GM15510 (cell line): ENCODE measurements around the gene PRPH2.

Source experiments
- POLR2A ChIP-seq: IDR thresholded peaks from 3 replicates; pipeline ENCODE4 v1.6.1; 2011; ENCODE audit warnings: borderline replicate concordance; ENCODE audit not compliant: insufficient read length; ENCODE audit errors: extremely low read depth

Gene PRPH2

DNA sequence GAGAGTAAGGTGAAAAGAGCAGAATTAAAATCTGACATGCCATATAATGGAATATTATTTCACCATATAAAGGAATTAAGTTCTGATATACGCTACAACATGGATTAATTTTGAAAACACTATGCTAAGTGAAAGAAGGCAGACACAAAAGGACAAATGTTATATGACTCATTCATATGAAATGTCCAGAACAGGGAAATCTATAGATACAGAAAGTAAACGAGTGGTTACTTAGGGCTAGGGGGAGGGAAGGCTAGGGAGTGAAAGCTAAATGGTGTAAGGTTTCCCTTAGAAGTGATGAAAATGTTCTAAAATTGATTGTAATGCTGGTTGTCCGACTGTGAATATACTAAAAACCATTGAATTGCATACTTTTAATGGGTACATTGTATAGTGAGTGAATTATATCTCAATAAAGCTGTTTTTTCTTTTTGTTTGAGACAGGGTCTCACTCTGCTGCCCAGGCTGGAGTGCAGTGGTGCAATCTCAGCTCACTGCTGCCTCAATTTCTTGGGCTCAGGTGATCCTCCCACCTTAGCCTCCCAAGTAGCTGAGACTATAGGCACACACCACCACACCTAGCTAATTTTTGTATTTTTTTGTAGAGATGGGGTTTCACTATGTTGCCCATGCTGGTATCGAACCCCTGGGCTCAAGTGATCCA lies 8.2 kb downstream of the PRPH2 start:
- no peak for TF ChIP-seq POLR2A

DNA sequence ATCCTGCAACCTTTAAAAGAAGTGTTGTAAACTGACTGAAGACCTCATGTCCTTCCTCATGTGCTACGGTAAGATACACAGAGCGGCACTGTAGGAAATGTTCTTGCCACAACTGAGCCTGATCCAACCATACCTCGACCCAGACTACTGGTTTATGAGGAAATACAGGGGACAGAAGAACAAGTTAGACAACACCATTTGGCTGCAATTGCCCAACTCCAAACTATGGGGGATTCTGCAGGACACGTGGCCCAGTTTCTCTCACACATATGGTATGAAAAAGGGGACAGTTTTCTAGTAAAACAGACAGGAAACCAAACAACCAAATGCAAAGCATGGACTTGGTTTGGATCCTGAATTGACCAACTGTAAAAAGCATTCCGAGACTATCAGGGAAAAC lies 10.5 kb downstream of the PRPH2 start:
- TF ChIP-seq POLR2A: no peak

DNA sequence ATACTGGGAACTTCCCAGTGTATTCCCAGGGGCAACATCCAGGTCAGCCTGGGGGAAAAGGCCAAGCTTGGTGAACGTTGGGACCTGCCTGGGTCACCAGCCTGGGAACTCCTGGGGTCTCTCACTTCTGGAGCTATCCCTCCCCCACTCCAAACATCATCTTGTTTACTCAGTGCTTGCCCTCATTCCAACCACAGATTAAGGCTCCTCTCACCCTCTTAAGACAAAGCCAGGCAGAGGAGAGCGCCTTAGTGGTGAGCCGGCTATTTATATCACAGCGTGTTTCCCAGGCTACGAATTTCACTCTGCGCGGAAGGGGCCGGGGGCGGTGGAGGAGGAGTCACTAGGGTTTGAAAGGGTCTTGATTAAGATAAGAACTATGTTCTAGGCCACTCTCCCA lies 12.1 kb downstream of the PRPH2 start:
- TF ChIP-seq POLR2A: no peak

DNA sequence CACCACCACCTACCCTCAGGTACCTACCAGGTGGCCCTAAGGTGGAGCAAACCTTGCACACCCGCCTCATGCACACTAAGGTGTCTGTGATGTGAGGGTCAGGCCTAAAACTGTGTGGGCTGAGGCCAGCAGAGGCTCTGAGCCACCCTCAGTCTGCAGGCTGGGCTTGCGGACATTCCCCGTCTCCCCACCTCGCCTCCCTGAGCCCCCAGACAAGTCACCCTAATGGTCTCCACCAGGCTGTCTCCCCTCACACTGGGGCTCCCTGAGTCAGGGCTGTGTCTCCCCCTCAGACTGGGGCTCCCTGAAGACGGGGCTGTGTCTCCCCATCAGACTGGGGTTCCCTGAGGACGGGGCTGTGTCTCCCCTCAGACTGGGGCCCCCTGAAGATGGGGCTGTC lies 12.5 kb downstream of the PRPH2 start:
- no peak for TF ChIP-seq POLR2A

DNA sequence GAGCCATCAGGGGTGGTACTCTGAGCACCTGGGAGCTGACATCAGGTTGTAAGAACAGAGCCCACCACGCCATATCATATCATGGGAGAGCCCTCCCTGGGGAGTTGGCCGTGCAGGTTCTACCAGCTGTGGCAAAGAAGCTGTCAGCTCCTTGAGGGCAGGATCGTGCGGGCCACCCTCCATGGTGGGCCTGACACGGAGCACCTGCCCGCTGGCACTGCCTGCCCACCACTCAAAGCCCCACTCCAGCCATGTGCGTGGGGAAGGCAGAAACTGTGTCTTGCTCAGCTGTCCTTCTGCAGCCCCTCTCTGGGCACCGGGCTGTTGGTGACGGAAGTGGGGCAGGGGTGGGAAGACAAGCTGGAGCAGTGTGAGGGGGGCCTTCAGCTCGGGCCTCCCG lies 14.3 kb downstream of the PRPH2 start:
- TF ChIP-seq POLR2A: no peak

DNA sequence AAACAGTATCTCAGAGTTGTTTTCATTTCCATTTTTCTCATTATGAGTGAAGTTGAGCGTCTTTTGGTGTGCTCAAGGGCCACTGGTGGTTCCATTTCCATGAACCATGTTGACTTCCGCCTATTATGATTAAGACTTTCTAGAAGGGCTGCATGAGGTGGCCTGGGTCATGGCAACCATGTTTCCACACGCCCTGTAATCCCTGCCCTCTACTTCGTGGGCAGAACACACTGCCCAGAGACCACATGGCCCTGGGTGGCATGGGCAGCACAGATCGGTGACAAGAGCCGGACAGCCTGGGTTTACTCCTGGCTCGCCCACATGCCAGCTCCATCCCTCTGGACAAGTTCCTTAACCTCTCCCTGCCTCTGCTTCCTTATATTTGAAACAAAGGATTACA lies 14.8 kb downstream of the PRPH2 start:
- no peak for TF ChIP-seq POLR2A

DNA sequence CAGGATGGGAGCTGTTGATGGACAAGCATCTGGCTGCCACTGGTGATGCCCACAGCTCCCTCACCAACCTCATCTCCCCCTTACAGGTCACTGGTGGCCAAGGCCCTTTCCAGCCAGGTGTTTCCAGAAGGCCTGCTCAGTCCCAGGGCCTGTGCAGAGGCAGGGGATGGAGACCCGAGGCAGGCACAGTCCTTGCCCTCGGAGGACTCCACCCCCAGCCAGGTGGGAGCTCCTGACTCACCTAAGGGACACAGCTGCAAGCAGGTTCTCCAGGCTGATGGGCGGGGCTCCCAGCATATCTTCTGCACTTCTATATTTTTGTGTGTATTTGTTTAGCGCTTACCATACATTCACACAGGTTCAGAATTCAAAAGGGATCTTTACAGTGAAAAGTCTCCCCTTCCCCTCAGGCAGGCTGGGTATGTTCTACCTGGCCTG lies 17.4 kb downstream of the PRPH2 start:
- TF ChIP-seq POLR2A: no peak

DNA sequence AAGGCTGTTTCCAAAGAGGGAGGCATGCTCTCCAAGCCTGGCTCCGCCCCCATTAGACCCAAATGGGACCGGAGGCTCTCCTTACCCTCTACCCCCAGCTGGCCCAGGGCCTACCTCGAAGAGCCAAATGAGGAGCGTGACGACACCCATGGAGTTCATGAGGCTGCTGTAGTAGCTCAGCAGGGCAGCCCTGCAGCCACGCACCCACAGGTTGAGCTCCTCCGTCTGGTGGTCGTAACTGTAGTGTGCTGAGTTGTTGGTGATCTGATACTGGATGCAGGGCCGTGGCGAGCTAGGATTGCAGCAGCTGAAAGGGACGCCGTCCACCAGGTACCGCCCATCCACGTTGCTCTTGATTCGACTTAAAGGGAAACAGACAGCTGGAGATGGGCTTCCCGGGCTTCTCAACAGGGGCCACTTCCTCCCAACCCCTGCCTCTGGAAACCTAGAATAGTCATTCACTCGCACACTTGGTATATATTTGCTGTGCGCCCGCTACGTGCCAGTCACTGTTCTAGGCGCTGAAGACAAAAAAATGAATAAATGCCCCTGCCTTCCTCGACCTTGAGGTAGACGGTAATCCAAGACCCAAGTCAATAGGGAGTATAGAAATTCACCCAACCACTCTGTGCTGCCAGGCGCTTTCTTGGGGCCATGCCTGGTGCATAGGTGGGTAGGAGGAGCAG lies 18.0 kb downstream of the PRPH2 start:
- no peak for TF ChIP-seq POLR2A

DNA sequence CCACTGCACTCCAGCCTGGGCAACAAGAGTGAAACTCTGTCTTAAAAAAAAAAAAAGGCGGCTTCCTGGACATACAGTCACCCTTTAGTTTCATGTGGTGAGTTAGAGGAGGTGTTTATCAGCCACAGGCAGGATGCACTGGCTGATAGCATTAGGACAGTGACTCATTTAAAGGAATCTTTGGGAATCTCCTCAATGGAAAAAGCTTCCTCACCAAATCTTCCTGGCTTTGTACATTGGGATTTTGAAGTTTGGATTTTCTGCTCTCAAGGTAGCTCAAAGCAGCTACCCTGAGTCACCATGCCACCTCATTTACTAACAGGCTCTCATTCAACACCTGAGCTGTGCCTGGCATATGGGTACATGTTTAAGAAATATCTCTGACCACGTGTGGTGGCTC lies 20.2 kb downstream of the PRPH2 start:
- TF ChIP-seq POLR2A: no peak

DNA sequence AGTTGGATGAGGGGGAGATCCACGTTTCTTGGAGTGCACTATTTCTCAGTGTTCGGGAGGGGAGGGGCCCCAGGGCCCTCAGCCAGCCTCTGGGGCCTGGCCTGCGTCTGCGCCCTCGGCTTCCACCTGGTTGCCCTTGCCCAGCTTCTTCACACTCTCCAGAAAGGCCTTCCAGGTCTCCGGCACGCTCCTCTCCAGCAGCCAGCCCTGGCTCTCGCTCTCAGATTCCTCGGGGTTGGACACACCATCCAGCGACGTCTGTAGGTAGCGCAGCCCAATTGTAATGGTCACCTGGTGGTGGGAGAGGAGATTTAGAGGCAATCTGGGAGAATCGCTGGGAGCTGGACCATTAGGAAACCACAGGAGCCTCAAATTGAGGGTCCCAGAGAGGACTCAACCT lies 24.2 kb downstream of the PRPH2 start:
- TF ChIP-seq POLR2A: no peak

DNA sequence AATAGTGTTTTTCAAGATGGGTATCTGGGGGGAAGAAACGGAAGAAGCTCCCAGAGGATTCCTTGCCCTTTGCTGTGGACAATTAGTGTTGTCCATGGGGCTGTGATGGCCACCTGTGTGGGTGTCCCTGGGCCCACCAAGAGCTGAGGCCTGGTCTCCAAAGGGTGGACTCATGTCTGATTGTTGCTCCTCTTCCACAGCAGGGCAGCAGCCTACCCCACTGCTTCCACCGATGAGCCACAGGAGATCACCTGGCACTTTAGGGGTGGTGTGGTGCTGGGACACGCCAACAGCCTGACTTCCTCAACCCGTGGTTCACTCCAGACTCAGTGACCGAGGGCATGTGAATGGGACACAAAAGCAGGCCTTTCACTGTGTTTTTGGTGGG lies 25.1 kb downstream of the PRPH2 start:
- no peak for TF ChIP-seq POLR2A

DNA sequence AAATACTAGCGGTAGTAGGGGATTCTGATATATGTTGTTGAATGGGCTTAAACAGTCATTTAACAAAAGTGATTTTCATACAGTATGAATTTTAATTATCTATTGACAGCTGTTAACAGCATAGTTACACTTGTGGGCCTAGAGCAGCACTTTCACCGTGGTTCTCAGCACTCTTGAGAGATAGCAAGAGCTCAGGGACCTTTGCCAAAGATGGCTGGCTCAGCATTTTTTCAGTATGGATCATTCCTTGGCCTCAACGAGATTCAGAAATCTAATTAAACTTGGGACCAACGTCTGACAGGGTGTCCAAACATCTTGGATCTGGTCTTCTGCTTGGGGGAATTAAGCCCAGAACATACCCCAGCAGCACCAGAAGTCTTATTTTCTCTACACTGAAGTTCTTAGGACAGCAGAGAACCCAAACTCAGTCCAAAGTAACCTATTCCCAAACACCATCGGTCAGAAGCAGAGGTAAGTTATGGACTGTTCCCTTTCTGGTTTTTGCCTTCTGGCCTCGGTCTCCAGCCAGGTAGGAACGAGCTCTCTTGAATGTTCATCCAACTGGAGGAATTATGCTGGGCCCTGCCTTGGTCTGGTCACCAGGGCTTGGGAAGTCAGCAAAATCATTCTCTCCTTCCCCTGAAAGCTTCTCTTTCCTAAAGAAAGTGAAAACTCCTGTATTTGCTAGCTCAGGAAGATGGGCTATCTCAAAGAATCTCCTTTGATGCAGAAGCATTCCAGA lies 25.7 kb downstream of the PRPH2 start:
- TF ChIP-seq POLR2A: no peak

DNA sequence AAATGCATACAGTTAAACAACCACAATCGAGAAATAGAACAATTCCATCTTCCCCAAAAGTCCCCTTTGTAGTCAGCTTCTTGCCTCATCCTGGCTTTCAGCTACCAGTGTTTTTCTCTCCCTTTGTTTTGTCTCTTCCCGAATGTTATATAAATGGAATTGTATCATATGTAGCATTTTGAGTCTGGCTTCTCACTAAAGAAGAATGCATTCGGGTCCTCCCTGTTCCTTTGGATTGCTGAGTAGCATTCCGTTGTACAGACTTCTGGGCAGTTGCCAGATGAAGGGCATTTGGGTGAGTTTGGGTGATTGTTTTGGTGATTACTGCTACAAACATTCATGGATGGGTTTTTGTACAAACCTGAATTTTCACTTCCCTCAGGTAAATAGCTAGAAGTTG lies 27.8 kb downstream of the PRPH2 start:
- no peak for TF ChIP-seq POLR2A

DNA sequence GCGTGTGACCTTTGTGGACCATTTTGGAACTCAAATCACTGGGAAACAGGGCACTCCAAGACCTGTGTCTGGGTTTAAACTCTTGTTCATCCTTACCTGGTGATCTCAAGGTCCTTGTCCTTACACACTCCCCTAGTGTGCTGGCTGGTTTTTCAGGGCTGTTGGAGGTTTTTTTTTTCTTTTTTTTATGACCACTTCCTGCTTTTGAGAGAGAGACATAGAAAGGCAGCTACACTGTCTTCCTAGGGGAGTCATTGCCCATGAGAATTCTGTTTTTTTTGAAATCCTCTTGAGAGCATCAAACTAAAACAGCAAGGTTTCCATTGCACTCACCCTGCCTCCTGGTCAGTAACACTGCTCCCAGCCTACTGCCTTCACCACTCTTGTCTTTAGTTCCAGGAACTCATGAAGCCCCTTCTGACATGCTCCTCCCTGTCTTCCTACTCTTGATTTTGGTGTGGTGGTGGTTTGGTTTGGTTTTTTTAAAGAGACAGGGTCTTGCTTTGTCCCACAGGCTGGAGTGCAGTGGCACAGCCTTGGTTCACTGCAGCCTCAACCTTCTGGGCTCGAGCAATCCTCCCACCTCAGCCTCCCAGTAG lies 28.6 kb downstream of the PRPH2 start:
- TF ChIP-seq POLR2A: no peak

- TF ChIP-seq POLR2A: no peak
Measured at GRCh38 chr6:42692137-42692911, 30.1 kb downstream of the PRPH2 start.

- no peak for TF ChIP-seq POLR2A
Measured at GRCh38 chr6:42690872-42691271, 31.5 kb downstream of the PRPH2 start.
